ENCODE results near the gene TRIM3.

Gene TRIM3

DNA sequence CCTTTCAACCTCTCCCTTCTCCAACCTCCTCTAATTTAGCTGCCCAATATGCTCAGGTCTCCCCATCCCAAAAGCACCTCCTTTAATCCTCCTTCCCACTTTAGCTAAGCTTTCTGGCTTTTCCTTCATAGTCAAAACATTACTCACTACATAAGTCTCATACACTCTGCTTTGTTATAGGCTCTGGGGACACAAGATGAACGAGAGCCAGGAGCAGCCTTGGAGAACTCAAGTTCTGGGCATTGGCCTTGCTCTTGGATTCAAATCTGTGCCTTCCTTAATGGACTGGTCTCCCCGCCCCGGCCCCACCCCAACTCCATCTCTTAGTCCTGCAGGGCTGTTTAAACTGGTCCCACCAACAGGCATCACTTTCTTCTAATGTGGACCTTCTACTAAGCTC lies 21.5 kb downstream of the TRIM3 start:
- H3K27me3 ChIP-seq (ENCODE audit: control insufficient read depth, low read length) = no peaks in the 10 kb centered on the region
- H3K36me3 ChIP-seq (ENCODE audit: control insufficient read depth, low read length) = no peaks in the 10 kb centered on the region
- no peaks in the 10 kb centered on the region for H3K9me2 ChIP-seq (replicated peaks; ENCODE audit: control insufficient read depth, low read length)
- H3F3A ChIP-seq (ENCODE audit: control insufficient read depth, insufficient read depth) = no peaks in the 10 kb centered on the region
- no peaks in the 10 kb centered on the region for H3K9me3 ChIP-seq (ENCODE audit: control insufficient read depth, insufficient read depth, low read length)
- H3K27ac ChIP-seq (ENCODE audit: low read depth, low read length) = no peak overlapping the region
- H3K4me1 ChIP-seq (ENCODE audit: control insufficient read depth, low read length) = no peaks in the 10 kb centered on the region
- no peaks in the 10 kb centered on the region for H3K79me2 ChIP-seq (ENCODE audit: control insufficient read depth, low read length)
- no peaks in the 10 kb centered on the region for H4K20me1 ChIP-seq (ENCODE audit: control insufficient read depth, insufficient read depth, low read depth, low read length)
- H3K4me3 ChIP-seq (ENCODE audit: low read length) = no peak overlapping the region
- TF ChIP-seq, protein P1, sequence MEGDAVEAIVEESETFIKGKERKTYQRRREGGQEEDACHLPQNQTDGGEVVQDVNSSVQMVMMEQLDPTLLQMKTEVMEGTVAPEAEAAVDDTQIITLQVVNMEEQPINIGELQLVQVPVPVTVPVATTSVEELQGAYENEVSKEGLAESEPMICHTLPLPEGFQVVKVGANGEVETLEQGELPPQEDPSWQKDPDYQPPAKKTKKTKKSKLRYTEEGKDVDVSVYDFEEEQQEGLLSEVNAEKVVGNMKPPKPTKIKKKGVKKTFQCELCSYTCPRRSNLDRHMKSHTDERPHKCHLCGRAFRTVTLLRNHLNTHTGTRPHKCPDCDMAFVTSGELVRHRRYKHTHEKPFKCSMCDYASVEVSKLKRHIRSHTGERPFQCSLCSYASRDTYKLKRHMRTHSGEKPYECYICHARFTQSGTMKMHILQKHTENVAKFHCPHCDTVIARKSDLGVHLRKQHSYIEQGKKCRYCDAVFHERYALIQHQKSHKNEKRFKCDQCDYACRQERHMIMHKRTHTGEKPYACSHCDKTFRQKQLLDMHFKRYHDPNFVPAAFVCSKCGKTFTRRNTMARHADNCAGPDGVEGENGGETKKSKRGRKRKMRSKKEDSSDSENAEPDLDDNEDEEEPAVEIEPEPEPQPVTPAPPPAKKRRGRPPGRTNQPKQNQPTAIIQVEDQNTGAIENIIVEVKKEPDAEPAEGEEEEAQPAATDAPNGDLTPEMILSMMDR (IDR thresholded peaks at IDR 0.05; ENCODE audit: low read depth, low read length, poor library complexity, severe bottlenecking) = no peak
- H3K4me2 ChIP-seq (ENCODE audit: low read length) = no peak overlapping the region

DNA sequence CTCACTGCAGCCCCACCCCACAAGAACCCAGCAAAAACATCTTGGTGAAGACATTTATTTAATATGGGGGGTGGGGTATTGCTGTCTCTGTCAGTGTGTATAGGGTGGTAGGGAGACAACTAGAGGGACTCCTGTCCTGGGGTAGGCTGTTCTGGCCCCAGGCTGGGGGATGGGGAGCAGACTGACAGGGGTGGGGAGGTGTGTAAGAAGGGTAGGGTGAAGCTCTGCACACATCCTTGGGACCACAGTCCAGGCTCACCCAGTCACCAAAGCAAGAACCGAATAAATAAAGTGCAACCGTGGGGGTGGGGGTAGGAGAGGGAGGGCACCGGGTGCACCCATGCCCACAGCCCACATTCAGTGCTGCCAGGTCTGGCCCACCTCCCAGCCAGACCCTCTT lies 25.2 kb downstream of the TRIM3 start:
- H3K4me3 ChIP-seq (ENCODE audit: low read length) = no peak overlapping the region
- H3K4me1 ChIP-seq (ENCODE audit: control insufficient read depth, low read length) = no peaks in the 10 kb centered on the region
- TF ChIP-seq, protein P1 (IDR thresholded peaks at IDR 0.05; ENCODE audit: low read depth, low read length, poor library complexity, severe bottlenecking) = no peak
- H3K27ac ChIP-seq (ENCODE audit: low read depth, low read length) = no peak overlapping the region
- H3K27me3 ChIP-seq (ENCODE audit: control insufficient read depth, low read length) = no peaks in the 10 kb centered on the region
- no peaks in the 10 kb centered on the region for H3K36me3 ChIP-seq (ENCODE audit: control insufficient read depth, low read length)
- no peaks in the 10 kb centered on the region for H3K79me2 ChIP-seq (ENCODE audit: control insufficient read depth, low read length)
- no peaks in the 10 kb centered on the region for H3K9me2 ChIP-seq (replicated peaks; ENCODE audit: control insufficient read depth, low read length)
- H3K4me2 ChIP-seq (ENCODE audit: low read length) = no peak overlapping the region
- H3F3A ChIP-seq (ENCODE audit: control insufficient read depth, insufficient read depth) = no peaks in the 10 kb centered on the region
- H4K20me1 ChIP-seq (ENCODE audit: control insufficient read depth, insufficient read depth, low read depth, low read length) = no peaks in the 10 kb centered on the region
- H3K9me3 ChIP-seq (ENCODE audit: control insufficient read depth, insufficient read depth, low read length) = no peaks in the 10 kb centered on the region

DNA sequence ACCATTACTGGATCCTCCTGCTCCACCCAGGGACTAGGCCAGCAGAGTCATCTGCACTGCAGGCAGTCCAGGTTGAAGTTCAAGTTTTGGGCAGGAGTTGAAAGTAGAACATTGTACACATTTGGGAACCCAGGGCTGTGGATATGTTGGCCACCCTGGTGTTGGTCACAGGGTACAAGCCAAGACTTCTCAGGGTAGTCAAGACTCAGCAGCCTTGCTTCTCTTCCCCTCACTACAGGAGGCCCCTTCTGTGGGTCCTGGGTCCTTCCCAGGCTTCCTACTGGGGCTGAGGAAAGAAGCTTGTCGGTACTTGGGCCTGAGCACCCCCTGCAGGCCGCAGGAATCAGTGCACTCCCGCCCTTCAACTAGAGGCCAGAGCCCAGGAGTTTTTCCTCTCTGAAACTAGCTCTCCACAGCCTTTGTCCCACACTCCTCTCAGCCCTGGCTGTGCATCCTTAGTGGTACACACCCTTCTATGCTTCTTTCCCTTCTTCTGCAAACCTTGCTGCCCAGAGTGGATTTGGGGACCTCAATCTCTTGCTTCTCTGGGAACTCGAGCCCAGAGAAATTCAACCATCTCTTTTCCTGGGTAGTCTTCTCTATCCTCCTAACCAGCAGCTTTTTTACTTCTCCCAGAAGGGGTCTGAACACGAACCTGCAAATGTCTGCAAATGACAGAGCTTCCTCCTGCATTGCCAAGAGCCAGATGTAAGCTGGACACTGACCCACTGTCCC lies 30.3 kb downstream of the TRIM3 start:
- H3K9me2 ChIP-seq (replicated peaks; ENCODE audit: control insufficient read depth, low read length) = no peaks in the 10 kb centered on the region
- no peaks in the 10 kb centered on the region for H3K27me3 ChIP-seq (ENCODE audit: control insufficient read depth, low read length)
- no peak overlapping the region for H3K4me3 ChIP-seq (ENCODE audit: low read length)
- H3K4me2 ChIP-seq (ENCODE audit: low read length) = no peak overlapping the region
- no peaks in the 10 kb centered on the region for H4K20me1 ChIP-seq (ENCODE audit: control insufficient read depth, insufficient read depth, low read depth, low read length)
- H3K36me3 ChIP-seq (ENCODE audit: control insufficient read depth, low read length) = no peaks in the 10 kb centered on the region
- peaks cover 6% of the 10 kb centered on the region for H3K4me1 ChIP-seq (ENCODE audit: control insufficient read depth, low read length)
- H3K79me2 ChIP-seq (ENCODE audit: control insufficient read depth, low read length) = no peaks in the 10 kb centered on the region
- no peaks in the 10 kb centered on the region for H3K9me3 ChIP-seq (ENCODE audit: control insufficient read depth, insufficient read depth, low read length)
- H3F3A ChIP-seq (ENCODE audit: control insufficient read depth, insufficient read depth) = no peaks in the 10 kb centered on the region
- TF ChIP-seq EZH2phosphoT487 (IDR thresholded peaks at IDR 0.05; ENCODE audit: borderline replicate concordance, low read length) = no peak
- TF ChIP-seq, protein P1 (IDR thresholded peaks at IDR 0.05; ENCODE audit: low read depth, low read length, poor library complexity, severe bottlenecking) = peak; percentile 94
- no peak overlapping the region for H3K27ac ChIP-seq (ENCODE audit: low read depth, low read length)
